Measurements from ENCODE around the gene UBE4A.

UBE4A gene
- long read RNA-seq, full-length matches to known transcripts = 26 of 159 reads
- long read RNA-seq, partial matches to known transcripts = 109 of 159 reads
- long read RNA-seq, other reads (novel, unspliced or antisense) = 24 of 159 reads

GRCh38 chr11:118359295-118359958 lies at the start of gene UBE4A:
Gene UBE4A (plus strand): TSS chr11:118359600. CDS start chr11:118365081, 5,481 bp downstream.
- Histone ChIP-seq H3K4me3 (replicated peaks; ENCODE audit: insufficient read depth, low read length) (peak within 1 kb of the TSS; percentile 81), H3K27me3 (ENCODE audit: insufficient read depth, poor library complexity, severe bottlenecking) (no peaks in the 10 kb centered on the region), H3K27ac (replicated peaks) (peak within 1 kb of the TSS; percentile 60)
- DNase-seq (ENCODE audit: low read depth in 1 of 2, low spot score in 1 of 2) = peak; percentile 98
- TF ChIP-seq GABPA (IDR thresholded peaks at IDR 0.05; ENCODE audit: low read depth) = peak; percentile 96
- TF ChIP-seq, protein P1, sequence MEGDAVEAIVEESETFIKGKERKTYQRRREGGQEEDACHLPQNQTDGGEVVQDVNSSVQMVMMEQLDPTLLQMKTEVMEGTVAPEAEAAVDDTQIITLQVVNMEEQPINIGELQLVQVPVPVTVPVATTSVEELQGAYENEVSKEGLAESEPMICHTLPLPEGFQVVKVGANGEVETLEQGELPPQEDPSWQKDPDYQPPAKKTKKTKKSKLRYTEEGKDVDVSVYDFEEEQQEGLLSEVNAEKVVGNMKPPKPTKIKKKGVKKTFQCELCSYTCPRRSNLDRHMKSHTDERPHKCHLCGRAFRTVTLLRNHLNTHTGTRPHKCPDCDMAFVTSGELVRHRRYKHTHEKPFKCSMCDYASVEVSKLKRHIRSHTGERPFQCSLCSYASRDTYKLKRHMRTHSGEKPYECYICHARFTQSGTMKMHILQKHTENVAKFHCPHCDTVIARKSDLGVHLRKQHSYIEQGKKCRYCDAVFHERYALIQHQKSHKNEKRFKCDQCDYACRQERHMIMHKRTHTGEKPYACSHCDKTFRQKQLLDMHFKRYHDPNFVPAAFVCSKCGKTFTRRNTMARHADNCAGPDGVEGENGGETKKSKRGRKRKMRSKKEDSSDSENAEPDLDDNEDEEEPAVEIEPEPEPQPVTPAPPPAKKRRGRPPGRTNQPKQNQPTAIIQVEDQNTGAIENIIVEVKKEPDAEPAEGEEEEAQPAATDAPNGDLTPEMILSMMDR (IDR thresholded peaks at IDR 0.05; ENCODE audit: insufficient read depth, low read length) = no peak
- peak; percentile 90 for TF ChIP-seq POLR2AphosphoS5 (IDR thresholded peaks at IDR 0.05; ENCODE audit: low read depth)
- TF ChIP-seq SPI1 (IDR thresholded peaks at IDR 0.05; ENCODE audit: borderline replicate concordance, low read depth) = peak; percentile 59; the same call in 1 of the 2 replicates
- TF ChIP-seq, protein P2, sequence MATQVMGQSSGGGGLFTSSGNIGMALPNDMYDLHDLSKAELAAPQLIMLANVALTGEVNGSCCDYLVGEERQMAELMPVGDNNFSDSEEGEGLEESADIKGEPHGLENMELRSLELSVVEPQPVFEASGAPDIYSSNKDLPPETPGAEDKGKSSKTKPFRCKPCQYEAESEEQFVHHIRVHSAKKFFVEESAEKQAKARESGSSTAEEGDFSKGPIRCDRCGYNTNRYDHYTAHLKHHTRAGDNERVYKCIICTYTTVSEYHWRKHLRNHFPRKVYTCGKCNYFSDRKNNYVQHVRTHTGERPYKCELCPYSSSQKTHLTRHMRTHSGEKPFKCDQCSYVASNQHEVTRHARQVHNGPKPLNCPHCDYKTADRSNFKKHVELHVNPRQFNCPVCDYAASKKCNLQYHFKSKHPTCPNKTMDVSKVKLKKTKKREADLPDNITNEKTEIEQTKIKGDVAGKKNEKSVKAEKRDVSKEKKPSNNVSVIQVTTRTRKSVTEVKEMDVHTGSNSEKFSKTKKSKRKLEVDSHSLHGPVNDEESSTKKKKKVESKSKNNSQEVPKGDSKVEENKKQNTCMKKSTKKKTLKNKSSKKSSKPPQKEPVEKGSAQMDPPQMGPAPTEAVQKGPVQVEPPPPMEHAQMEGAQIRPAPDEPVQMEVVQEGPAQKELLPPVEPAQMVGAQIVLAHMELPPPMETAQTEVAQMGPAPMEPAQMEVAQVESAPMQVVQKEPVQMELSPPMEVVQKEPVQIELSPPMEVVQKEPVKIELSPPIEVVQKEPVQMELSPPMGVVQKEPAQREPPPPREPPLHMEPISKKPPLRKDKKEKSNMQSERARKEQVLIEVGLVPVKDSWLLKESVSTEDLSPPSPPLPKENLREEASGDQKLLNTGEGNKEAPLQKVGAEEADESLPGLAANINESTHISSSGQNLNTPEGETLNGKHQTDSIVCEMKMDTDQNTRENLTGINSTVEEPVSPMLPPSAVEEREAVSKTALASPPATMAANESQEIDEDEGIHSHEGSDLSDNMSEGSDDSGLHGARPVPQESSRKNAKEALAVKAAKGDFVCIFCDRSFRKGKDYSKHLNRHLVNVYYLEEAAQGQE (IDR thresholded peaks at IDR 0.05; ENCODE audit: insufficient replicate concordance, low read depth) = no peak

DNA sequence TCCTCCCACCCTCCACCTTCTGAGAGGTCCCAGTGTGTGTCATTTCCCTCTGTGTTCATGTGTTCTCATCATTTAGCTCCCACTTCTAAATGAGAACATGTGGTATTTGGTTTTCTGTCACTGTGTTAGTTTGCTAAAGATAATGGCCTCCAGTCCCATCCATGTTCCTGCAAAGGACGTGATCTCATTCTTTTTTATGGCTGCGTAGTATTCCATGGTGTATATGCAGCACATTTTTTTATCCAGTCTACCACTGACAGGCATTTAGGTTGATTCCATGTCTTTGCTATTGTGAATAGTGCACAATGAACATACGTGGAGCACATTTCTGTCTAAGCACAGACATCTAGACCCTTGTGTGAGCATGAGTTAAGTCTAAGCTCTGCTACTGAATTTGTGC lies 49.1 kb upstream of the UBE4A start:
- TF ChIP-seq GABPA (IDR thresholded peaks at IDR 0.05; ENCODE audit: low read depth) (no peak), SPI1 (IDR thresholded peaks at IDR 0.05; ENCODE audit: borderline replicate concordance, low read depth) (no peak), POLR2AphosphoS5 (IDR thresholded peaks at IDR 0.05; ENCODE audit: low read depth) (no peak)
- TF ChIP-seq, protein P1 (IDR thresholded peaks at IDR 0.05; ENCODE audit: insufficient read depth, low read length) = no peak
- TF ChIP-seq, protein P2 (IDR thresholded peaks at IDR 0.05; ENCODE audit: insufficient replicate concordance, low read depth) = no peak
- H3K4me3 ChIP-seq (replicated peaks; ENCODE audit: insufficient read depth, low read length) = no peak overlapping the region
- no peak for DNase-seq (ENCODE audit: low read depth in 1 of 2, low spot score in 1 of 2)
- H3K27ac ChIP-seq (replicated peaks) = no peak overlapping the region
- H3K27me3 ChIP-seq (ENCODE audit: insufficient read depth, poor library complexity, severe bottlenecking) = no peaks in the 10 kb centered on the region

GRCh38 chr11:118310781-118311485 lies 48.5 kb upstream of the UBE4A start:
- DNase-seq (ENCODE audit: low read depth in 1 of 2, low spot score in 1 of 2) = no peak
- Histone ChIP-seq H3K27me3 (ENCODE audit: insufficient read depth, poor library complexity, severe bottlenecking) (no peaks in the 10 kb centered on the region), H3K4me3 (replicated peaks; ENCODE audit: insufficient read depth, low read length) (no peak overlapping the region), H3K27ac (replicated peaks) (no peak overlapping the region)
- no peak for TF ChIP-seq POLR2AphosphoS5 (IDR thresholded peaks at IDR 0.05; ENCODE audit: low read depth)
- TF ChIP-seq, protein P2 (IDR thresholded peaks at IDR 0.05; ENCODE audit: insufficient replicate concordance, low read depth) = no peak
- TF ChIP-seq GABPA (IDR thresholded peaks at IDR 0.05; ENCODE audit: low read depth) = no peak
- no peak for TF ChIP-seq SPI1 (IDR thresholded peaks at IDR 0.05; ENCODE audit: borderline replicate concordance, low read depth)
- TF ChIP-seq, protein P1 (IDR thresholded peaks at IDR 0.05; ENCODE audit: insufficient read depth, low read length) = no peak

Data from HL-60 (cell line).